ENCODE data around the gene PTPRN2.

GRCh38 chr7:157774495-157774894, 813.1 kb downstream of the PTPRN2 start:
- TF ChIP-seq JUNB (CRISPR knock-in tag; IDR thresholded peaks at IDR 0.05; ENCODE audit: borderline replicate concordance): no peak
- TF ChIP-seq TAF1 (CRISPR knock-in tag; IDR thresholded peaks at IDR 0.05): no peak
- TF ChIP-seq CTCF (CRISPR knock-in tag; IDR thresholded peaks at IDR 0.05): no peak
- TF ChIP-seq ZHX1 (CRISPR knock-in tag; IDR thresholded peaks at IDR 0.05; ENCODE audit: low read depth): no peak
- no peak for TF ChIP-seq EP300 (IDR thresholded peaks at IDR 0.05; ENCODE audit: low read depth in 2 of 2, low read length in 2 of 2)
- TF ChIP-seq EP300 (CRISPR knock-in tag; IDR thresholded peaks at IDR 0.05; ENCODE audit: borderline replicate concordance): no peak
- TF ChIP-seq CREB1 (IDR thresholded peaks at IDR 0.05): no peak
- TF ChIP-seq CREB1 (CRISPR knock-in tag; IDR thresholded peaks at IDR 0.05): no peak
- TF ChIP-seq AFF4 (CRISPR knock-in tag; IDR thresholded peaks at IDR 0.05): no peak
- TF ChIP-seq E2F5 (CRISPR knock-in tag; conservative IDR thresholded peaks at IDR 0.05): no peak
- no peak for TF ChIP-seq HNRNPL (IDR thresholded peaks at IDR 0.05; ENCODE audit: low read depth, low read length)
